Stimulated activated effector memory CD8-positive, alpha-beta T cell treated with anti-CD3 and anti-CD28 coated beads, Interleukin-12 subunit alpha, Interleukin-12 subunit beta, amount 100 ng/mL, for 72 hours (primary cell): Measurements from ENCODE around the gene INPP5A.
"Not testable (repeated sequence)": the region's sequence is repeated elsewhere in the genome, so short reads cannot be mapped to it uniquely, and the experiment has no call there.

Experiments used
- ATAC-seq: fragments of 150-1000 bp; cut with Tn5 transposase; 2 replicates; pipeline ENCODE4 v1.10.0; 2021
- DNase-seq, 2 donors: peaks; one replicate each; pipeline ENCODE4 v3.0.0; 2021 to 2022; ENCODE audit warnings: low spot score in 2 of 2
- H3K27ac Mint-ChIP-seq: one replicate; pipeline ENCODE4 v1.8.0; 2022; ENCODE audit warnings: mild to moderate bottlenecking, mixed read lengths
- H3K36me3 Mint-ChIP-seq: one replicate; pipeline ENCODE4 v1.8.0; 2022; ENCODE audit warnings: mild to moderate bottlenecking, mixed read lengths
- H3K4me1 Mint-ChIP-seq: one replicate; pipeline ENCODE4 v1.8.0; 2022; ENCODE audit warnings: mixed read lengths
- H3K4me3 Mint-ChIP-seq: one replicate; pipeline ENCODE4 v1.8.0; 2022; ENCODE audit warnings: mild to moderate bottlenecking, mixed read lengths
- H3K9me3 Mint-ChIP-seq: one replicate; pipeline ENCODE4 v1.8.0; 2022; ENCODE audit warnings: mixed read lengths

INPP5A gene

GRCh38 chr10:132735923-132736391 lies 198.4 kb downstream of the INPP5A start:
- Mint-ChIP-seq H3K27ac (no peak overlapping the region), H3K4me1 (no peaks in the 10 kb centered on the region), H3K4me3 (no peak overlapping the region), H3K9me3 (no peaks in the 10 kb centered on the region), H3K36me3 (no peaks in the 10 kb centered on the region)
- no peak for DNase-seq
- ATAC-seq: no peak

- no peak for DNase-seq
- no peak for ATAC-seq
- H3K4me3 Mint-ChIP-seq: no peak overlapping the region
- no peak overlapping the region for H3K27ac Mint-ChIP-seq
- H3K4me1 Mint-ChIP-seq: no peaks in the 10 kb centered on the region
- no peaks in the 10 kb centered on the region for H3K9me3 Mint-ChIP-seq
- no peaks in the 10 kb centered on the region for H3K36me3 Mint-ChIP-seq
Measured at GRCh38 chr10:132737390-132738048, 199.9 kb downstream of the INPP5A start.

- no peak overlapping the region for H3K27ac Mint-ChIP-seq
Measured at GRCh38 chr10:132738454-132739224, 201.1 kb downstream of the INPP5A start.

GRCh38 chr10:132739225-132739613 lies 201.6 kb downstream of the INPP5A start:
- H3K9me3 Mint-ChIP-seq: no peaks in the 10 kb centered on the region

More at GRCh38 chr10:132738454-132739224, 201.1 kb downstream of the INPP5A start:
- ATAC-seq (no peak), DNase-seq (no peak)
- Mint-ChIP-seq H3K36me3 (no peaks in the 10 kb centered on the region), H3K4me3 (no peak overlapping the region), H3K4me1 (no peaks in the 10 kb centered on the region), H3K9me3 (no peaks in the 10 kb centered on the region)

GRCh38 chr10:132740588-132740987 lies 203.0 kb downstream of the INPP5A start:
- DNase-seq (no peak), ATAC-seq (no peak)
- H3K36me3 Mint-ChIP-seq: no peaks in the 10 kb centered on the region
- no peak overlapping the region for H3K27ac Mint-ChIP-seq
- H3K4me3 Mint-ChIP-seq: no peak overlapping the region
- no peaks in the 10 kb centered on the region for H3K9me3 Mint-ChIP-seq
- H3K4me1 Mint-ChIP-seq: no peaks in the 10 kb centered on the region

More at GRCh38 chr10:132739225-132739613, 201.6 kb downstream of the INPP5A start:
- Mint-ChIP-seq H3K4me1 (no peaks in the 10 kb centered on the region), H3K4me3 (no peak overlapping the region), H3K36me3 (no peaks in the 10 kb centered on the region), H3K27ac (no peak overlapping the region)
- no peak for DNase-seq
- no peak for ATAC-seq

GRCh38 chr10:132742167-132742836 lies 204.7 kb downstream of the INPP5A start:
- Mint-ChIP-seq H3K27ac (no peak overlapping the region), H3K9me3 (no peaks in the 10 kb centered on the region), H3K4me3 (no peak overlapping the region), H3K36me3 (no peaks in the 10 kb centered on the region), H3K4me1 (no peaks in the 10 kb centered on the region)
- no peak for DNase-seq
- ATAC-seq: no peak

- no peak for DNase-seq
- Mint-ChIP-seq H3K27ac (no peak overlapping the region), H3K4me1 (no peaks in the 10 kb centered on the region), H3K4me3 (no peak overlapping the region), H3K9me3 (no peaks in the 10 kb centered on the region), H3K36me3 (peaks cover under 1% of the 10 kb centered on the region)
- ATAC-seq: no peak
Measured at GRCh38 chr10:132742837-132743194, 205.2 kb downstream of the INPP5A start.

- not testable (repeated sequence) for H3K27ac Mint-ChIP-seq, H3K4me3 Mint-ChIP-seq, H3K9me3 Mint-ChIP-seq, H3K36me3 Mint-ChIP-seq, DNase-seq, ATAC-seq, H3K4me1 Mint-ChIP-seq
Measured at GRCh38 chr10:132743196-132743924, 205.8 kb downstream of the INPP5A start.

GRCh38 chr10:132743925-132744490 lies 206.4 kb downstream of the INPP5A start:
- H3K9me3 Mint-ChIP-seq: no peaks in the 10 kb centered on the region
- DNase-seq (no peak), ATAC-seq (no peak)
- H3K27ac Mint-ChIP-seq: no peak overlapping the region
- H3K4me3 Mint-ChIP-seq: no peak overlapping the region
- H3K36me3 Mint-ChIP-seq: peaks cover 6% of the 10 kb centered on the region
- no peaks in the 10 kb centered on the region for H3K4me1 Mint-ChIP-seq

- Mint-ChIP-seq H3K27ac (no peak overlapping the region), H3K4me3 (no peak overlapping the region), H3K9me3 (no peaks in the 10 kb centered on the region), H3K4me1 (no peaks in the 10 kb centered on the region), H3K36me3 (peaks cover 6% of the 10 kb centered on the region)
- DNase-seq (no peak), ATAC-seq (no peak)
Measured at GRCh38 chr10:132744839-132745238, 207.3 kb downstream of the INPP5A start.

GRCh38 chr10:132745511-132745910 lies 207.9 kb downstream of the INPP5A start:
- Mint-ChIP-seq H3K36me3 (peaks cover 6% of the 10 kb centered on the region), H3K4me3 (no peak overlapping the region), H3K9me3 (no peaks in the 10 kb centered on the region), H3K4me1 (no peaks in the 10 kb centered on the region), H3K27ac (no peak overlapping the region)
- ATAC-seq (no peak), DNase-seq (no peak)

- Mint-ChIP-seq H3K4me1 (no peaks in the 10 kb centered on the region), H3K27ac (no peak overlapping the region), H3K4me3 (no peak overlapping the region), H3K9me3 (no peaks in the 10 kb centered on the region), H3K36me3 (peaks cover 6% of the 10 kb centered on the region)
- ATAC-seq (no peak), DNase-seq (no peak)
Measured at GRCh38 chr10:132745971-132746370, 208.4 kb downstream of the INPP5A start.

- H3K27ac Mint-ChIP-seq: no peak overlapping the region
- no peak for DNase-seq
- peaks cover 6% of the 10 kb centered on the region for H3K36me3 Mint-ChIP-seq
- H3K4me1 Mint-ChIP-seq: no peaks in the 10 kb centered on the region
- H3K4me3 Mint-ChIP-seq: no peak overlapping the region
- no peak for ATAC-seq
- no peaks in the 10 kb centered on the region for H3K9me3 Mint-ChIP-seq
Measured at GRCh38 chr10:132746386-132746785, 208.8 kb downstream of the INPP5A start.

- Mint-ChIP-seq H3K9me3 (no peaks in the 10 kb centered on the region), H3K4me3 (no peak overlapping the region), H3K27ac (no peak overlapping the region), H3K4me1 (no peaks in the 10 kb centered on the region), H3K36me3 (peaks cover 6% of the 10 kb centered on the region)
- ATAC-seq (no peak), DNase-seq (no peak)
Measured at GRCh38 chr10:132746801-132747625, 209.4 kb downstream of the INPP5A start.
